Measurements from ENCODE around the gene ZNF785.
A peak's percentile ranks its signal among the peaks of the same experiment; 100 is the strongest.
"Not testable (repeated sequence)": the region's sequence is repeated elsewhere in the genome, so short reads cannot be mapped to it uniquely, and the experiment has no call there.

Gene ZNF785

GRCh38 chr16:30585400-30586191 lies at the start of gene ZNF785:
Gene ZNF785 (minus strand): TSS chr16:30585697. CDS start chr16:30585611, 86 bp downstream.
- peak; percentile 81 to 83 for DNase-seq (ENCODE audit: low read depth in 2 of 2, low spot score in 1 of 2)

DNA sequence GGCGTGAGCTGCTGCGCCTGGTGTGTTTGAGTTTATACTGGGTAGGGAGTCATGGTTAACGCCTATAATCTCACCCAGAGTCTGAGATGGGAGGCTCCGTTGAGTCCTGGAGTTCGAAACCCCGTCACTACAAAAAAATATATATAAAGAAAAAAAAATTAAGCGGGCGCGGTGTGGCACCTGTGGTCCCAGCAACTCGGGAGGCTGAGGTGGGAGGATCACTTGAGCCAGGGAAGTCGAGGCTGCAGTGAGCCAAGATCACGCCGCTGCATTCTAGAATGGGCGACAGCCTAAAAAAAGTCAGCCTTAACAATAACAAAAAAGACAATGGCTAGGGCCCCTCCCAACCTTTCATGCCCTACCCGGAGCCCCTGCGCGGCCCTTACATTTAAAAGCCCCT lies 48.0 kb upstream of the ZNF785 start:
- DNase-seq (ENCODE audit: low read depth in 2 of 2, low spot score in 1 of 2) = no peak

DNA sequence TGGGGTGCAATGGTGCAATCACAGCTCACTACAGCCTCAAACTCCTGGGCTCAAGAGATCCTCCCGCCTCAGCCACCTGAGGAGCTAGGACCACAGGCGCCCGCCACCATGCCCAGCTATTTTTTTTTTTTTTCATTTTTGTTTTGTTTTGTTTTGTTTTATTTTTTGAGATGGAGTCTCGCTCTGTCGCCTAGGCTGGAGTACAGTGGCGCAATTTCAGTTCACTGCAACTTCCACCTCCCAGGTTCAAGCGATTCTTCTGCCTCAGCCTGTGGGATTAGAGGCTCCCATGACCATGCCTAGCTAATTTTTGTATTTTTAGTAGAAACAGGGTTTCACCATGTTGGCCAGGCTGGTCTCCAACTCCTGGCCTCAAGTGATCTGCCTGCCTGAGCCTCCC lies 47.0 kb upstream of the ZNF785 start:
- not testable (repeated sequence) for DNase-seq (ENCODE audit: low read depth in 2 of 2, low spot score in 1 of 2)

- DNase-seq (ENCODE audit: low read depth in 2 of 2, low spot score in 1 of 2) = peak; percentile 68 to 97
These were observed 43.4 kb upstream of the ZNF785 start for GRCh38 chr16:30628628-30629540.

GRCh38 chr16:30626236-30626635 lies 40.7 kb upstream of the ZNF785 start:
- DNase-seq (ENCODE audit: low read depth in 2 of 2, low spot score in 1 of 2) = no peak

- no peak for DNase-seq (ENCODE audit: low read depth in 2 of 2, low spot score in 1 of 2)
These were observed 38.2 kb upstream of the ZNF785 start for GRCh38 chr16:30623536-30624283.

DNA sequence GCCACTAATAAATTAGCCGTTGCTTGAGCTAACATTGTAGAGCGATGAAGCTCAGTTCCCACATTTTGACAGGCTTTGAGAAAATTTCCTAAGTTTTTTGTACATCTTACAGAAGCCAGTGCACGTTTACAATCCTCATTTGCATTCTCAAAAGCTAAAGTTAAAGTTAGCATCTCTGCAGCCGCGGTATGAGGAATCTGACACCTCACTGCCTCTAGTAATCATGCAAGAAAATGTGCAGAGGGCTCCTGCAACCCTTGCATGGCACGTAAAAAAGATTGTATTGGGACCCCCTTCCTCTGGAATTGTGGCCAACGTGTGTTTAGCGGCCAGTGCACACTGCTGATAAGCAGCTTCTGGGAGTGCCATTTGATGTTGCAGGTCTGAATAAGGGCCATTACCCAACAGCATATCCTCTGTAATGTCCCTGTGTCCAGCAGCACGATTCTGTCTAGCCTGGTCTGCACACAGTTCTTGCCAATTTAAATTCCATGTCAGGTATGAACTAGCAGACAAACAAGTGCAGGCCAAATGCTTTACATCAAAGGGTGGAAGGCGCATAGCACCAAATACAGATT lies 37.0 kb upstream of the ZNF785 start:
- no peak for DNase-seq (ENCODE audit: low read depth in 2 of 2, low spot score in 1 of 2)

- no peak for DNase-seq (ENCODE audit: low read depth in 2 of 2, low spot score in 1 of 2)
These were observed 36.3 kb upstream of the ZNF785 start for GRCh38 chr16:30621765-30622164.

- DNase-seq (ENCODE audit: low read depth in 2 of 2, low spot score in 1 of 2) = no peak
These were observed 34.7 kb upstream of the ZNF785 start for GRCh38 chr16:30620169-30620568.

DNA sequence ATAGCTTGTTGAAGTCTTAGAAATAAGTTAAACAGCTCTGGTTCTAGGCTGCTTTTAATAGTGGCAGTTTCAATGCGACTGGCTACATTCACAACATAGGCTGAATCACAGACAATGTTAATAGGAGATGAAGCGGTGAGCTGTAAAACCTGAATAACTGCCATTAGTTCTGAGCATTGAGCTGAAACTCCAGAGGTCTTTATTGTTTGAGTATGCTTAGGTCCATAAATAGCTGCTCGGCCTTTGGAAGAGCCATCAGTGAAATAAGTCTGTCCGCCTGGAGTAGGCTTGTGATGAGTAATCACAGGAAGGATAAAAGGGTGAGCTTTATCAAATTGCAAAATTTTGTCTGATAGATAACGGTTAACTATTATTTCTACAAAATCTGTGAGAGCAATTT lies 34.1 kb upstream of the ZNF785 start:
- no peak for DNase-seq (ENCODE audit: low read depth in 2 of 2, low spot score in 1 of 2)

DNA sequence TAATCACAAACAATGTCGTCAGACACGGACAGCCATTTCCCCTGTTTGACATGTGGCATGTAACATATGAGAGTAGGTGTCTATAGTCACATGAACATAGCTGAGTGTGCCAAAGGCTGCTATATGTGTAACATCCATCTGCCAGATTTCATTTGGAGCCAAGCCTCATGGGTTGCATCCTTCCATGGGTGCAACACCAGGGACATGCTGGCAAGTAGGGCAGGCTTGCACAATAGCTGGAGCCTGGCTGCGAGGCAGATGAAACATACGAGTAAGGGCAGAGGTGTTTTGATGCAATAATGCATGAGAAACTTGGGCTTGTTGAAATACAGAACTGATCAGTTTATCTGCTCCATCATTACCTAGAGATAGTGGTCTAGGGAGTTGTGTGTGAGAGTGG lies 33.7 kb upstream of the ZNF785 start:
- no peak for DNase-seq (ENCODE audit: low read depth in 2 of 2, low spot score in 1 of 2)

GRCh38 chr16:30615358-30616091 lies 30.0 kb upstream of the ZNF785 start:
- peak; percentile 17 to 18 for DNase-seq (ENCODE audit: low read depth in 2 of 2, low spot score in 1 of 2)

DNA sequence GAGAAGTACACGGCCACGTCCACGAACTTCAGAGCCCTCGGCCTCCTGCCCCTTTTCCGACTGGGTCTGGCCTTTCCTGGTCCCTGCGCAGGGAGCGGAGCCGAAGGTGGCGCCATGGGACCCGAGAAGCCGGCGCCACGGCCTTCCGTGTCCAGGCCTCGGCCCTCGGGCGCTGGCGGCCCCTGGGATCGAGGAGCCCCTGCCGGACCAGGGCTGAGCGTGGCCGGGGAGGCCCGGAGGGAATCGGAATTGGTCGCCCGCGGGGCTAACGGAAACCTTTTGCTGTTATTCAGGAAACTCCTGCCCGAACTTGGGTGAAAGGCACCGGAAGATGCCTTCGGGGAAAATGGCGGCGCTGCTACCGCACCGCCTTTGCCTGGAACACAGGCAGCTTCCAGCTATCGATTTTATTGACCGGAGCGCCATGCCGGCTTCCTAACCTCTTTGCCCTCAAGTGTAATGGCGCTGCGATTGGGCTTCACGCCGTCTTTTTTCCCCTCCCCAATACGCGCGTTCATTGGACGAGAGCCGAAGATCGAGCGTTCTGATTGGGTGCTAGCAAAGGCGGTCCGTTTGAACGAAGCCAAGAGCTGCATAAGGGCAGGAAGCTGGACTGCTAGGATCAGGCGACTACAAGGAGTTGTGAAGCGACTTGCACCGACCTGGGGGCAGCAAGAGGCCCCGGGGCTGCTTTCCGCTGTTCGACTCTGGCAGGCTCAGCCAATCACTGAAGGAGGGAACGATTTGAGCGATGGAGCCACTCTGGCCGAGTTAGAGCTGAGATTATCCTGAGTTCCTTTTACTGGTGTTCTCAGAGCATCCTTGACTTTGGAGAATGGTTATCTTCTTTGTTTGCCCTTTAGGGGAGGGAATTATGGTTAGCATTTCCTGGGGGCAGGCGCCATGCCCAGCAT lies 24.7 kb upstream of the ZNF785 start, which contains the start of gene ZNF689:
Gene ZNF689, minus strand, starts transcription at position 464 of the 914 bp plus-strand sequence. Its CDS starts 348 bp downstream, at position 116.
- peak; percentile 87 to 95 for DNase-seq (ENCODE audit: low read depth in 2 of 2, low spot score in 1 of 2)

- DNase-seq (ENCODE audit: low read depth in 2 of 2, low spot score in 1 of 2) = peak in 1 of 2 donors; percentile 10
These were observed 23.8 kb upstream of the ZNF785 start for GRCh38 chr16:30609002-30609925.

- no peak for DNase-seq (ENCODE audit: low read depth in 2 of 2, low spot score in 1 of 2)
These were observed 20.5 kb upstream of the ZNF785 start for GRCh38 chr16:30606004-30606403.

GRCh38 chr16:30605158-30605557 lies 19.7 kb upstream of the ZNF785 start:
- no peak for DNase-seq (ENCODE audit: low read depth in 2 of 2, low spot score in 1 of 2)

DNA sequence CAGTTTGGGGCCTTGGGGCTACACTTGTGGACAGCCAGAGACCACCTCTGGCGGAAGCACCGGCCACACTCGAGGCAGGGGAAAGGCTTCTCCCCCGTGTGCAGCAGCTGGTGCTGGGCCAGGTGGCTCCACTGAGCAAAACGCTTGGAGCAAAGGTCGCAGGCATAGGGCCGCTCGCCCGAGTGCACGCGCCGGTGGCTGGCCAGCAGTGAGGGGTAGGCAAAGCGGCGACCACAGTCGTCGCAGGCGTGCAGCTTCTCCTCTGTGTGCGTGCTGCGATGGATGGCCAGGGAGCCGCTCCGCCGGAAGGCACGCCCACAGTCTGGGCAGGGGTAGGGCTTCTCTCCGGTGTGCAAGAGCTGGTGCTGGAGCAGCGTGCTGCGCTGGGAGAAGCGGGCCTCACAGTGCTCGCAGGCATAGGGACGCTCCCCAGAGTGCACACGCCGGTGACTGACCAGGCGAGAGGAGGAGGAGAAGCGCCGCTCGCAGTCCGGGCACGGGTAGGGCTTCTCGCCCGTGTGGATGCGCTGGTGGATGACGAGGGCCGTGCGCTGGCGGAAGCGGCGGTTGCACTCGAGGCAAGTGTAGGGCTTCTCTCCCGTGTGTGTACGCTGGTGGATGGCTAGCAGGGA lies 18.9 kb upstream of the ZNF785 start:
- DNase-seq (ENCODE audit: low read depth in 2 of 2, low spot score in 1 of 2) = no peak

DNA sequence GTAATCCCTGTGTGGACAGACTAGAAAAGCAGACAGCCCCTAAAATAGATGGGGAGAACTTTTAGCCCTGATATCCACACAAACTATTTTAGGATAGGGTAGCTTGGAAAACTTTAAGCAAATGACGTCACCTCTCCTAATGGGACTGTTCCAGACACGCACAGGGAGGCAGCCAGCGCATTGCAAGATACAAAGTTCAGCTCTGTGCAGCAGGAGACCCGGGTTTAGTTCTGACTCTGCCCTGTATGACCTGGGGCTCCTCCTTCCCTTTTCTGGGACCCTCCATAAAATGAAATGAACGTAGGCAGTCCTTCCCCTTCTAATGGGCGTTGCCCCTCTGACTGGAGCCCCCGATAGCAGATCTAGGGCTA lies 18.4 kb upstream of the ZNF785 start:
- DNase-seq (ENCODE audit: low read depth in 2 of 2, low spot score in 1 of 2) = no peak

All from stimulated activated CD8-positive, alpha-beta memory T cell treated with anti-CD3 and anti-CD28 coated beads, Interleukin-4, amount 100 ng/mL, for 4 hours (primary cell).